PC-9 (cell line): ENCODE measurements around the gene CXCL8. TPM values are rescaled to one million over a fixed set of nuclear protein-coding genes. Genes with fewer than 3 reads are reported as not detected.

Source experiments
- BruUV-seq: library from RNA; stranded (reverse); fragments of 400-500 nt; replicated peaks from 2 replicates; lab custom pipeline; 2021; lab: Mats Ljungman, UMichigan
- CTCF ChIA-PET: fragments of 300-600 bp; sonication (Branson Sonifier 250); formaldehyde crosslinking; loops from one replicate; lab custom pipeline; 2022; ENCODE audit warnings: antibody characterized with exemption; lab: Charles Lee
- POLR2A ChIA-PET: fragments of 300-600 bp; sonication (Branson Sonifier 250); formaldehyde crosslinking; loops from one replicate; lab custom pipeline; 2022; ENCODE audit warnings: antibody characterized with exemption; ENCODE audit not compliant: unreplicated experiment; lab: Charles Lee
- DNase-seq, 2 experiments: peaks; one replicate each; pipeline versions ENCODE4 v3.0.0 to v3.0.0-alpha.2; 2015 to 2022; ENCODE audit warnings: mixed read lengths in 1 of 2
- H2AFZ ChIP-seq: fragments of 200-600 bp; sonication (generic); 2 replicates; pipeline ENCODE4 v1.8.1; 2017; ENCODE audit warnings: antibody characterized with exemption
- H3F3A ChIP-seq: fragments of 200-600 bp; sonication (generic); 2 replicates; pipeline ENCODE4 v1.8.1; 2017; ENCODE audit warnings: antibody characterized with exemption, mild to moderate bottlenecking, low read depth; ENCODE audit not compliant: insufficient read depth
- H3K27ac ChIP-seq: fragments of 200-600 bp; sonication (generic); 2 replicates; pipeline ENCODE4 v1.6.1; 2016; ENCODE audit warnings: mixed run types
- H3K27me3 ChIP-seq: fragments of 200-600 bp; sonication (generic); 2 replicates; pipeline ENCODE4 v1.6.1; 2016; ENCODE audit warnings: low read depth, mixed run types; ENCODE audit not compliant: insufficient read depth
- H3K36me3 ChIP-seq: fragments of 200-600 bp; sonication (generic); 2 replicates; pipeline ENCODE4 v1.6.1; 2016; ENCODE audit warnings: low read depth, mixed run types
- H3K4me1 ChIP-seq: fragments of 200-600 bp; sonication (generic); replicated peaks from 2 replicates; pipeline ENCODE4 v1.6.1; 2016; ENCODE audit warnings: mixed run types; ENCODE audit not compliant: insufficient read depth
- H3K4me2 ChIP-seq: fragments of 200-600 bp; sonication (generic); 2 replicates; pipeline ENCODE4 v1.6.1; 2017; ENCODE audit warnings: mixed run types
- H3K4me3 ChIP-seq: fragments of 200-600 bp; sonication (generic); 2 replicates; pipeline ENCODE4 v1.6.1; 2016; ENCODE audit warnings: mixed run types
- H3K79me2 ChIP-seq: fragments of 200-600 bp; sonication (generic); 2 replicates; pipeline ENCODE4 v1.6.1; 2017; ENCODE audit warnings: low read depth, mixed run types
- H3K9me2 ChIP-seq: fragments of 200-600 bp; sonication (generic); 2 replicates; pipeline ENCODE4 v1.8.1; 2017; ENCODE audit warnings: mild to moderate bottlenecking; ENCODE audit not compliant: insufficient read depth
- H3K9me3 ChIP-seq: fragments of 200-600 bp; sonication (generic); 2 replicates; pipeline ENCODE4 v1.8.1; 2016; ENCODE audit warnings: low read depth; ENCODE audit not compliant: insufficient read depth
- H4K20me1 ChIP-seq: fragments of 200-600 bp; sonication (generic); 2 replicates; pipeline ENCODE4 v1.8.1; 2017; ENCODE audit not compliant: insufficient read depth
- CTCF ChIP-seq: fragments of 200-600 bp; sonication (generic); conservative IDR thresholded peaks from 2 replicates; pipeline ENCODE4 v1.6.1; 2017; ENCODE audit warnings: mixed run types, antibody characterized with exemption, mild to moderate bottlenecking, moderate library complexity
- EZH2 ChIP-seq: fragments of 200-600 bp; sonication (generic); IDR thresholded peaks from 2 replicates; pipeline ENCODE4 v1.8.0; 2017; ENCODE audit warnings: antibody characterized with exemption, low read depth
- intact Hi-C: fragments of 100-400 bp; cut with micrococcal nuclease; formaldehyde crosslinking; loops from one replicate; pipeline ENCODE4 v1.10.0; 2022; ENCODE audit not compliant: unreplicated experiment
- total RNA-seq: library from RNA; stranded (reverse); gene quantifications from 2 replicates; pipeline ENCODE4 v1.2.3, GENCODE V29; 2021

Gene CXCL8
- total RNA-seq, 1 experiment from 2014 or later: 0.35 TPM

GRCh38 chr4:73776321-73776729 lies 36.0 kb downstream of the CXCL8 start:
- Histone ChIP-seq H3K9me2 (no peaks in the 10 kb centered on the region), H3K27me3 (no peaks in the 10 kb centered on the region), H2AFZ (no peak overlapping the region), H3K4me2 (no peak overlapping the region), H3K4me3 (no peak overlapping the region), H3K79me2 (no peaks in the 10 kb centered on the region), H3K4me1 (no peaks in the 10 kb centered on the region), H3K9me3 (no peaks in the 10 kb centered on the region), H3K36me3 (no peaks in the 10 kb centered on the region), H3K27ac (no peak overlapping the region), H3F3A (no peaks in the 10 kb centered on the region), H4K20me1 (no peaks in the 10 kb centered on the region)
- POLR2A ChIA-PET: no interaction called here
- no peak for TF ChIP-seq CTCF
- no peak for TF ChIP-seq EZH2
- CTCF ChIA-PET: no interaction called here
- intact Hi-C loops: no loop called here
- DNase-seq: peak; percentile 4 to 67
- BruUV-seq: no TSS peak

DNA sequence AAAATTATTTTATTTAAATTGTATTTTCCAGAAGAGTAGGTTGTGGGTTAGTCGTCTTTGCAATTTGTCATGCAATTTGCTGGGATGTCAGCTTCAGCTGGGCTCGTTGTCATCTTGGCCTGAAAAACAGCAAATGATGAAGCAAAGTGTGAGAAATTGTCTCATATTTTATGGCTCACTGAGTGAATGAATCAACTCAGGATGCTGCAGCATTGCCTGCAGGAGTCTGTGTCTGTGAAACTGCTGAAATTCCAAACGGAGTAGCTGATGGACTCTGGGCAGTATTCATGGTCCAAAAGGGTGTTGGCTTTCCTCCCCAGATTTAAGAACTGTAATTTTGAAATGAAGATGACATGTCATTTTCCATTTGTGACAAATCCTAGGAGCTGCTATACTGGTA lies 37.2 kb downstream of the CXCL8 start:
- H3K36me3 ChIP-seq: no peaks in the 10 kb centered on the region
- BruUV-seq: no TSS peak
- H3F3A ChIP-seq: no peaks in the 10 kb centered on the region
- no peaks in the 10 kb centered on the region for H3K4me1 ChIP-seq
- no peak overlapping the region for H2AFZ ChIP-seq
- no peak overlapping the region for H3K4me3 ChIP-seq
- H3K4me2 ChIP-seq: no peak overlapping the region
- no peak for TF ChIP-seq EZH2
- no peak for TF ChIP-seq CTCF
- no peak for DNase-seq
- ChIA-PET CTCF (no interaction called here), POLR2A (no interaction called here)
- no peaks in the 10 kb centered on the region for H3K9me3 ChIP-seq
- no peaks in the 10 kb centered on the region for H4K20me1 ChIP-seq
- no peaks in the 10 kb centered on the region for H3K9me2 ChIP-seq
- intact Hi-C loops: no loop called here
- H3K27ac ChIP-seq: no peak overlapping the region
- no peaks in the 10 kb centered on the region for H3K79me2 ChIP-seq
- H3K27me3 ChIP-seq: no peaks in the 10 kb centered on the region

- no peak overlapping the region for H3K4me2 ChIP-seq
- H3K27ac ChIP-seq: no peak overlapping the region
- CTCF ChIA-PET: no interaction called here
- BruUV-seq: no TSS peak
- H2AFZ ChIP-seq: no peak overlapping the region
- POLR2A ChIA-PET: no interaction called here
- no peaks in the 10 kb centered on the region for H3F3A ChIP-seq
- TF ChIP-seq EZH2: no peak
- no peak for TF ChIP-seq CTCF
- no peak overlapping the region for H3K4me3 ChIP-seq
- DNase-seq: no peak
- H3K9me2 ChIP-seq: 0 out of 2 replicates have a peak, but pooled peaks cover 4% of the 10 kb centered on the region
- H3K79me2 ChIP-seq: no peaks in the 10 kb centered on the region
- H4K20me1 ChIP-seq: no peaks in the 10 kb centered on the region
- H3K36me3 ChIP-seq: no peaks in the 10 kb centered on the region
- intact Hi-C loops: no loop called here
- H3K27me3 ChIP-seq: no peaks in the 10 kb centered on the region
- no peaks in the 10 kb centered on the region for H3K9me3 ChIP-seq
- no peaks in the 10 kb centered on the region for H3K4me1 ChIP-seq
Measured at GRCh38 chr4:73780243-73780642, 39.9 kb downstream of the CXCL8 start.
